K562 (cell line): ENCODE measurements around the gene LSS. TPM values are rescaled to one million over a fixed set of nuclear protein-coding genes. Genes with fewer than 3 reads are reported as not detected.
A peak's percentile ranks its signal among the peaks of the same experiment; 100 is the strongest.

Source experiments
- CBFB ChIP-seq: sonication (generic); formaldehyde crosslinking; IDR thresholded peaks from 2 replicates; pipeline ENCODE4 v1.4.0; 2020; ENCODE audit warnings: mild to moderate bottlenecking, missing genetic modification reagents
- CREM ChIP-seq: IDR thresholded peaks from 2 replicates; pipeline ENCODE4 v1.6.1; 2014; ENCODE audit warnings: antibody characterized with exemption, low read depth
- CXXC5 ChIP-seq: fragments of 250-450 bp; sonication (Bioruptor Pico); IDR thresholded peaks from 2 replicates; pipeline ENCODE4 v1.8.0; 2022; ENCODE audit warnings: inconsistent platforms, mild to moderate bottlenecking, moderate library complexity
- FIP1L1 ChIP-seq: fragments of 200-400 bp; formaldehyde crosslinking; IDR thresholded peaks from 2 replicates; pipeline ENCODE4 v1.6.1; 2018; ENCODE audit warnings: mild to moderate bottlenecking, low read depth, low read length; ENCODE audit not compliant: poor library complexity, severe bottlenecking
- GTF2F1 ChIP-seq: IDR thresholded peaks from 2 replicates; pipeline ENCODE4 v1.6.1; 2011; ENCODE audit warnings: low read depth, low read length, improper control_type of control experiment
- HES1 ChIP-seq: fragments of 450-650 bp; IDR thresholded peaks from 2 replicates; pipeline ENCODE4 v1.6.1; 2016; ENCODE audit warnings: low read depth, mild to moderate bottlenecking, moderate library complexity
- L3MBTL2 ChIP-seq: fragments of 450-650 bp; IDR thresholded peaks from 2 replicates; pipeline ENCODE4 v1.6.1; 2016; ENCODE audit warnings: mild to moderate bottlenecking, moderate library complexity
- NFE2 ChIP-seq: IDR thresholded peaks from 2 replicates; pipeline ENCODE4 v1.6.1; 2014; ENCODE audit warnings: antibody characterized with exemption, low read depth
- RB1 ChIP-seq: fragments of 450-650 bp; IDR thresholded peaks from 2 replicates; pipeline ENCODE4 v1.6.1; 2017; ENCODE audit warnings: low read depth, mild to moderate bottlenecking
- STAT5B ChIP-seq: fragments of 250-450 bp; sonication (Bioruptor Pico); IDR thresholded peaks from 2 replicates; pipeline ENCODE4 v1.8.0; 2021; ENCODE audit warnings: mild to moderate bottlenecking, inconsistent platforms
- TEAD1 ChIP-seq, 2 experiments: fragments of 450-650 bp in 1 of 2; sonication (generic) in 1 of 2; formaldehyde crosslinking; IDR thresholded peaks; 2 replicates each; pipeline versions ENCODE4 v1.4.0 to v1.8.0; 2020 to 2022; ENCODE audit warnings: mild to moderate bottlenecking in 2 of 2, missing genetic modification reagents in 1 of 2
- TEAD4 ChIP-seq, 2 experiments: sonication (generic) in 1 of 2; formaldehyde crosslinking in 1 of 2; IDR thresholded peaks; 2 replicates each; pipeline versions ENCODE4 v1.6.1 to v1.8.0; 2012 to 2022; ENCODE audit warnings: borderline replicate concordance in 1 of 2, inconsistent platforms in 1 of 2, low read length in 1 of 2, mild to moderate bottlenecking in 1 of 2, missing genetic modification reagents in 1 of 2
- polyA plus RNA-seq, 8 experiments: library from polyadenylated mRNA; depleted of rRNA in 4 of 8; stranded (reverse) in 5 of 8; unstranded in 3 of 8; fragments of >200 nt; fragmentation: Nextera tagmentation in 2 of 8; fragmentation: Illumina TruSeq in 1 of 8; extraction: Ambion mirVana in 2 of 8; extraction: Trizol in 1 of 8; gene quantifications; 2 replicates each; pipeline versions ENCODE4 v1.2.1 to v1.2.3, GENCODE V29; 2011 to 2014; ENCODE audit warnings: inconsistent platforms in 1 of 8, missing spikeins in 1 of 8
- total RNA-seq, 7 experiments: library from RNA; depleted of rRNA in 6 of 7; stranded (reverse); fragments of >200 nt in 6 of 7; fragmentation: Illumina TruSeq in 2 of 7; extraction: Trizol in 2 of 7; gene quantifications; 2 replicates each; pipeline versions ENCODE4 v1.2.1 to v1.2.3, GENCODE V29; 2011 to 2021; ENCODE audit warnings: low replicate concordance in 1 of 7
- TF ChIP-seq, protein P1 (sequence below): fragments of 450-650 bp; IDR thresholded peaks from 2 replicates; pipeline ENCODE4 v1.6.1; 2017; ENCODE audit warnings: antibody characterized with exemption, mild to moderate bottlenecking
- TF ChIP-seq, protein P2 (sequence below), 2 experiments: IDR thresholded peaks in 1 of 2; conservative IDR thresholded peaks in 1 of 2; 2 replicates each; pipeline ENCODE4 v1.6.1; 2016; ENCODE audit warnings: low read depth in 2 of 2, mild to moderate bottlenecking in 1 of 2, missing compliant biosample characterization in 1 of 2, missing genetic modification characterization in 1 of 2, moderate library complexity in 1 of 2
- TF ChIP-seq, protein P3 (sequence below): fragments of 250-450 bp; sonication (Bioruptor Pico); IDR thresholded peaks from 2 replicates; pipeline ENCODE4 v1.4.0; 2020; ENCODE audit warnings: mild to moderate bottlenecking, moderate library complexity

LSS gene
- total and polyA plus RNA-seq, 9 of the 15 experiments (the other 6 are each of a cell fraction or from before 2014, with no cell fraction given), result 2.2 to 89.5 (median 37.4) TPM

GRCh38 chr21:46188226-46189212 is 40.1 kb downstream of the LSS start (continued):
- TF ChIP-seq FIP1L1, result no peak
- TF ChIP-seq GTF2F1, result 0 out of 2 replicates have a peak, but pooled peaks have one; percentile 27
- TF ChIP-seq RB1, result no peak; the same call in 1 of the 2 replicates
- peak; percentile 91 for TF ChIP-seq NFE2
- peak; percentile 58 for TF ChIP-seq L3MBTL2
- TF ChIP-seq CREM, result peak; percentile 71
- TF ChIP-seq CBFB (CRISPR knock-in tag), result no peak
- peak; percentile 26 to 42; a peak in 1 of 4 replicates for TF ChIP-seq TEAD1 (CRISPR knock-in tag; IDR thresholded peaks at IDR 0.05)
- peak; percentile 30; the same call in 1 of the 2 replicates for TF ChIP-seq HES1
- TF ChIP-seq, protein P1, sequence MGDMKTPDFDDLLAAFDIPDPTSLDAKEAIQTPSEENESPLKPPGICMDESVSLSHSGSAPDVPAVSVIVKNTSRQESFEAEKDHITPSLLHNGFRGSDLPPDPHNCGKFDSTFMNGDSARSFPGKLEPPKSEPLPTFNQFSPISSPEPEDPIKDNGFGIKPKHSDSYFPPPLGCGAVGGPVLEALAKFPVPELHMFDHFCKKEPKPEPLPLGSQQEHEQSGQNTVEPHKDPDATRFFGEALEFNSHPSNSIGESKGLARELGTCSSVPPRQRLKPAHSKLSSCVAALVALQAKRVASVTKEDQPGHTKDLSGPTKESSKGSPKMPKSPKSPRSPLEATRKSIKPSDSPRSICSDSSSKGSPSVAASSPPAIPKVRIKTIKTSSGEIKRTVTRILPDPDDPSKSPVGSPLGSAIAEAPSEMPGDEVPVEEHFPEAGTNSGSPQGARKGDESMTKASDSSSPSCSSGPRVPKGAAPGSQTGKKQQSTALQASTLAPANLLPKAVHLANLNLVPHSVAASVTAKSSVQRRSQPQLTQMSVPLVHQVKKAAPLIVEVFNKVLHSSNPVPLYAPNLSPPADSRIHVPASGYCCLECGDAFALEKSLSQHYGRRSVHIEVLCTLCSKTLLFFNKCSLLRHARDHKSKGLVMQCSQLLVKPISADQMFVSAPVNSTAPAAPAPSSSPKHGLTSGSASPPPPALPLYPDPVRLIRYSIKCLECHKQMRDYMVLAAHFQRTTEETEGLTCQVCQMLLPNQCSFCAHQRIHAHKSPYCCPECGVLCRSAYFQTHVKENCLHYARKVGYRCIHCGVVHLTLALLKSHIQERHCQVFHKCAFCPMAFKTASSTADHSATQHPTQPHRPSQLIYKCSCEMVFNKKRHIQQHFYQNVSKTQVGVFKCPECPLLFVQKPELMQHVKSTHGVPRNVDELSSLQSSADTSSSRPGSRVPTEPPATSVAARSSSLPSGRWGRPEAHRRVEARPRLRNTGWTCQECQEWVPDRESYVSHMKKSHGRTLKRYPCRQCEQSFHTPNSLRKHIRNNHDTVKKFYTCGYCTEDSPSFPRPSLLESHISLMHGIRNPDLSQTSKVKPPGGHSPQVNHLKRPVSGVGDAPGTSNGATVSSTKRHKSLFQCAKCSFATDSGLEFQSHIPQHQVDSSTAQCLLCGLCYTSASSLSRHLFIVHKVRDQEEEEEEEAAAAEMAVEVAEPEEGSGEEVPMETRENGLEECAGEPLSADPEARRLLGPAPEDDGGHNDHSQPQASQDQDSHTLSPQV, result 0 out of 2 replicates have a peak, but pooled peaks have one; percentile 29
- TF ChIP-seq, protein P2, sequence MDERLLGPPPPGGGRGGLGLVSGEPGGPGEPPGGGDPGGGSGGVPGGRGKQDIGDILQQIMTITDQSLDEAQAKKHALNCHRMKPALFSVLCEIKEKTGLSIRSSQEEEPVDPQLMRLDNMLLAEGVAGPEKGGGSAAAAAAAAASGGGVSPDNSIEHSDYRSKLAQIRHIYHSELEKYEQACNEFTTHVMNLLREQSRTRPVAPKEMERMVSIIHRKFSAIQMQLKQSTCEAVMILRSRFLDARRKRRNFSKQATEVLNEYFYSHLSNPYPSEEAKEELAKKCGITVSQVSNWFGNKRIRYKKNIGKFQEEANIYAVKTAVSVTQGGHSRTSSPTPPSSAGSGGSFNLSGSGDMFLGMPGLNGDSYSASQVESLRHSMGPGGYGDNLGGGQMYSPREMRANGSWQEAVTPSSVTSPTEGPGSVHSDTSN (CRISPR knock-in tag; IDR thresholded peaks at IDR 0.05; ENCODE audit: low read depth), result peak; percentile 33; the same call in 1 of the 2 replicates
- TF ChIP-seq, protein P2 (tag; conservative IDR thresholded peaks at IDR 0.05; ENCODE audit: low read depth), result peak; percentile 70
- TF ChIP-seq, protein P3, sequence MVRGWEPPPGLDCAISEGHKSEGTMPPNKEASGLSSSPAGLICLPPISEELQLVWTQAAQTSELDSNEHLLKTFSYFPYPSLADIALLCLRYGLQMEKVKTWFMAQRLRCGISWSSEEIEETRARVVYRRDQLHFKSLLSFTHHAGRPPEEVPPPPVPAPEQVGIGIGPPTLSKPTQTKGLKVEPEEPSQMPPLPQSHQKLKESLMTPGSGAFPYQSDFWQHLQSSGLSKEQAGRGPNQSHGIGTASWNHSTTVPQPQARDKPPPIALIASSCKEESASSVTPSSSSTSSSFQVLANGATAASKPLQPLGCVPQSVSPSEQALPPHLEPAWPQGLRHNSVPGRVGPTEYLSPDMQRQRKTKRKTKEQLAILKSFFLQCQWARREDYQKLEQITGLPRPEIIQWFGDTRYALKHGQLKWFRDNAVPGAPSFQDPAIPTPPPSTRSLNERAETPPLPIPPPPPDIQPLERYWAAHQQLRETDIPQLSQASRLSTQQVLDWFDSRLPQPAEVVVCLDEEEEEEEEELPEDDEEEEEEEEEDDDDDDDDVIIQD (CRISPR knock-in tag), result no peak
- TF ChIP-seq CXXC5, result 0 out of 2 replicates have a peak, but pooled peaks have one; percentile 35
- no peak for TF ChIP-seq STAT5B
- peak; percentile 70 for TF ChIP-seq TEAD4 (IDR thresholded peaks at IDR 0.05; ENCODE audit: low read length)
- TF ChIP-seq TEAD4 (CRISPR knock-in tag; IDR thresholded peaks at IDR 0.05; ENCODE audit: borderline replicate concordance), result no peak
